HEK293 (cell line): ENCODE data around the gene FAM169A.

Experiments used
- CTCF ChIA-PET: fragments of 350-600 bp; formaldehyde crosslinking; extraction: SDS; loops from one replicate; lab custom pipeline; 2021; ENCODE audit warnings: antibody characterized with exemption; lab: Yijun Ruan, JAX
- POLR2A ChIA-PET: fragments of 300-600 bp; formaldehyde crosslinking; extraction: SDS; loops from one replicate; lab custom pipeline; 2020; ENCODE audit warnings: antibody characterized with exemption, inconsistent platforms; lab: Yijun Ruan, JAX
- H3K27ac ChIP-seq: fragments of 200-500 bp; sonication (Bioruptor generic); 2 replicates; pipeline ENCODE4 v1.5.1; 2014; ENCODE audit warnings: low read depth, low read length, control low read depth, inconsistent platforms; ENCODE audit errors: extremely low read depth
- H3K36me3 ChIP-seq, 2 experiments: fragments of 200-500 bp in 1 of 2; sonication (Bioruptor generic) in 1 of 2; 1 replicate in 1 of 2; 2 replicates in 1 of 2; pipeline ENCODE4 v1.5.1; 2014 to 2017; ENCODE audit warnings: inconsistent platforms in 2 of 2, low read length in 2 of 2; ENCODE audit not compliant: control insufficient read depth in 2 of 2, insufficient read depth in 1 of 2
- H3K4me1 ChIP-seq: fragments of 200-500 bp; sonication (Bioruptor generic); 2 replicates; pipeline ENCODE4 v1.5.1; 2014; ENCODE audit warnings: mild to moderate bottlenecking, low read length, inconsistent platforms; ENCODE audit not compliant: control insufficient read depth, insufficient read depth
- H3K4me3 ChIP-seq: 2 replicates; pipeline ENCODE4 v1.5.1; 2011; ENCODE audit warnings: low read depth, mild to moderate bottlenecking, control low read depth, low read length, moderate library complexity
- H3K9me3 ChIP-seq: fragments of 200-500 bp; sonication (Bioruptor generic); 2 replicates; pipeline ENCODE4 v1.5.1; 2014; ENCODE audit warnings: low read depth, low read length, inconsistent platforms; ENCODE audit not compliant: control insufficient read depth, insufficient read depth
- BCL11A ChIP-seq: fragments of 450-650 bp; formaldehyde crosslinking; IDR thresholded peaks from 2 replicates; pipeline ENCODE4 v1.5.1; 2016; ENCODE audit warnings: low read depth, missing biosample characterization, missing genetic modification characterization
- HOXC10 ChIP-seq: sonication (generic); formaldehyde crosslinking; IDR thresholded peaks from 2 replicates; pipeline ENCODE4 v1.8.1; 2023; ENCODE audit warnings: mild to moderate bottlenecking, missing genetic modification reagents
- KLF1 ChIP-seq: fragments of 450-650 bp; formaldehyde crosslinking; IDR thresholded peaks from 2 replicates; pipeline ENCODE4 v1.5.1; 2016; ENCODE audit warnings: missing biosample characterization, missing genetic modification characterization
- KLF16 ChIP-seq: fragments of 450-650 bp; formaldehyde crosslinking; IDR thresholded peaks from 2 replicates; pipeline ENCODE4 v1.5.1; 2017; ENCODE audit warnings: missing biosample characterization, missing genetic modification characterization
- PRDM6 ChIP-seq: fragments of 450-650 bp; formaldehyde crosslinking; IDR thresholded peaks from 2 replicates; pipeline ENCODE4 v1.5.1; 2017; ENCODE audit warnings: missing biosample characterization, missing genetic modification characterization
- SP2 ChIP-seq: fragments of 450-650 bp; formaldehyde crosslinking; IDR thresholded peaks from 2 replicates; pipeline ENCODE4 v1.5.1; 2016; ENCODE audit warnings: missing biosample characterization, missing genetic modification characterization
- ZBTB7A ChIP-seq: fragments of 450-650 bp; formaldehyde crosslinking; IDR thresholded peaks from 2 replicates; pipeline ENCODE4 v1.5.1; 2016; ENCODE audit warnings: low read depth, missing biosample characterization, missing genetic modification characterization
- ZEB2 ChIP-seq: fragments of 450-650 bp; formaldehyde crosslinking; IDR thresholded peaks from 2 replicates; pipeline ENCODE4 v1.5.1; 2016; ENCODE audit warnings: missing biosample characterization, missing genetic modification characterization
- ZFP37 ChIP-seq: fragments of 450-650 bp; formaldehyde crosslinking; IDR thresholded peaks from 2 replicates; pipeline ENCODE4 v1.5.1; 2016; ENCODE audit warnings: missing biosample characterization, missing genetic modification characterization
- ZNF148 ChIP-seq: fragments of 450-650 bp; formaldehyde crosslinking; IDR thresholded peaks from 2 replicates; pipeline ENCODE4 v1.5.0; 2017; ENCODE audit warnings: missing biosample characterization, missing genetic modification characterization, borderline replicate concordance
- ZNF174 ChIP-seq: fragments of 450-650 bp; formaldehyde crosslinking; IDR thresholded peaks from 2 replicates; pipeline ENCODE4 v1.5.0; 2017; ENCODE audit warnings: missing biosample characterization, mild to moderate bottlenecking, missing genetic modification characterization
- ZNF184 ChIP-seq: fragments of 450-650 bp; IDR thresholded peaks from 2 replicates; pipeline ENCODE4 v1.5.1; 2018; ENCODE audit warnings: missing biosample characterization, mild to moderate bottlenecking, missing genetic modification characterization
- ZNF19 ChIP-seq: fragments of 450-650 bp; formaldehyde crosslinking; IDR thresholded peaks from 2 replicates; pipeline ENCODE4; 2016; ENCODE audit warnings: missing biosample characterization, missing genetic modification characterization, low read depth
- ZNF311 ChIP-seq: fragments of 450-650 bp; formaldehyde crosslinking; IDR thresholded peaks from 2 replicates; pipeline ENCODE4 v1.5.1; 2017; ENCODE audit warnings: missing biosample characterization, missing genetic modification characterization, borderline replicate concordance
- ZNF341 ChIP-seq: fragments of 450-650 bp; formaldehyde crosslinking; IDR thresholded peaks from 2 replicates; pipeline ENCODE4; 2016; ENCODE audit warnings: low read depth, missing biosample characterization, missing genetic modification characterization
- ZNF394 ChIP-seq: fragments of 450-650 bp; formaldehyde crosslinking; IDR thresholded peaks from 2 replicates; pipeline ENCODE4 v1.5.1; 2016; ENCODE audit warnings: missing biosample characterization, missing genetic modification characterization, mild to moderate bottlenecking, moderate library complexity, borderline replicate concordance
- ZNF571 ChIP-seq: fragments of 450-650 bp; formaldehyde crosslinking; IDR thresholded peaks from 2 replicates; pipeline ENCODE4 v1.5.0; 2017; ENCODE audit warnings: missing biosample characterization, missing genetic modification characterization
- ZNF580 ChIP-seq: fragments of 450-650 bp; formaldehyde crosslinking; IDR thresholded peaks from 2 replicates; pipeline ENCODE4 v1.5.1; 2016; ENCODE audit warnings: missing biosample characterization, missing genetic modification characterization
- ZNF830 ChIP-seq: fragments of 450-650 bp; IDR thresholded peaks from 2 replicates; pipeline ENCODE4 v1.5.0; 2018; ENCODE audit warnings: missing biosample characterization, missing genetic modification characterization, low read depth, mild to moderate bottlenecking, moderate library complexity
- ZSCAN23 ChIP-seq: fragments of 450-650 bp; formaldehyde crosslinking; IDR thresholded peaks from 2 replicates; pipeline ENCODE4 v1.5.1; 2016; ENCODE audit warnings: missing biosample characterization, missing genetic modification characterization

FAM169A gene

GRCh38 chr5:74850789-74851425 is 15.3 kb downstream of the FAM169A start:
- Histone ChIP-seq H3K4me3 (no peak overlapping the region), H3K4me1 (peaks cover 9% of the 10 kb centered on the region; the same call in 1 of the 2 replicates), H3K9me3 (no peaks in the 10 kb centered on the region), H3K36me3 (no peaks in the 10 kb centered on the region; a peak in 1 of 3 replicates), H3K27ac (no peak overlapping the region)
- ChIA-PET POLR2A (interaction anchor here (1.2 kb wide), 1 partner anchor 15 kb away, joined by 3 read pairs; the partner anchor contains the start of gene FAM169A), CTCF (no interaction called here)
- no peak for TF ChIP-seq ZFP37
- no peak for TF ChIP-seq ZNF148
- no peak for TF ChIP-seq ZNF394 (tag by site-specific recombination)
- TF ChIP-seq HOXC10 (CRISPR knock-in tag): no peak
- TF ChIP-seq ZNF830 (tag by site-specific recombination): no peak
- TF ChIP-seq KLF16 (tag by site-specific recombination): no peak
- TF ChIP-seq PRDM6: no peak

GRCh38 chr5:74850030-74850429 is 16.2 kb downstream of the FAM169A start:
- Histone ChIP-seq H3K4me1 (peaks cover 9% of the 10 kb centered on the region; the same call in 1 of the 2 replicates), H3K36me3 (no peaks in the 10 kb centered on the region; a peak in 1 of 3 replicates), H3K9me3 (no peaks in the 10 kb centered on the region), H3K4me3 (no peak overlapping the region), H3K27ac (no peak overlapping the region)
- ChIA-PET POLR2A (no interaction called here), CTCF (interaction anchor here (0.6 kb wide), 1 partner anchor 79 kb away, joined by 3 read pairs; no protein-coding TSS in a partner anchor)
- no peak for TF ChIP-seq ZSCAN23 (tag by site-specific recombination)
- no peak for TF ChIP-seq ZNF571 (tag by site-specific recombination)
- TF ChIP-seq ZNF580 (tag by site-specific recombination): no peak
- TF ChIP-seq ZNF19 (tag by site-specific recombination): no peak
- TF ChIP-seq KLF1 (tag by site-specific recombination): no peak
- no peak for TF ChIP-seq ZEB2
- no peak for TF ChIP-seq SP2 (tag by site-specific recombination)
- no peak for TF ChIP-seq ZBTB7A
- TF ChIP-seq ZNF341 (tag by site-specific recombination): no peak
- no peak for TF ChIP-seq ZNF174 (tag by site-specific recombination)
- TF ChIP-seq BCL11A (tag by site-specific recombination): no peak
- no peak for TF ChIP-seq ZNF311 (tag by site-specific recombination)
- no peak for TF ChIP-seq ZNF184
